Measurements from ENCODE around the gene ZNF12. TPM values are rescaled to one million over a fixed set of nuclear protein-coding genes. Genes with fewer than 3 reads are reported as not detected.
"Not testable (repeated sequence)": the region's sequence is repeated elsewhere in the genome, so short reads cannot be mapped to it uniquely, and the experiment has no call there.

ZNF12 gene
- total and polyA plus RNA-seq, 10 donors, result 9.7 to 43.2 (median 29.8) TPM

GRCh38 chr7:6691609-6692106 is 15.1 kb downstream of the ZNF12 start:
- Histone ChIP-seq H3K9me3 (peaks cover 63 to 100% (median 100%) of the 10 kb centered on the region in 8 donors), H3K4me1 (no peaks in the 10 kb centered on the region), H3K27me3 (replicated peaks in 1 of 7) (no peaks in the 10 kb centered on the region), H3K36me3 (peaks cover 73 to 100% (median 100%) of the 10 kb centered on the region in 6 donors), H3K4me3 (peak overlapping the region in 1 of 8 donors; percentile 33), H3K27ac (no peak overlapping the region)
- DNase-seq, result no peak
- 97 to 99% (median 98%) methylated on average over 5 of the region's 5 CpGs for WGBS, 5 donors
- intact Hi-C loops (cut with DNase I; ENCODE audit: low total_unique reads), result no loop called here
- TF ChIP-seq POLR2A (IDR thresholded peaks at IDR 0.05) (no peak), CTCF (IDR thresholded peaks at IDR 0.05 in 8 of 11, conservative IDR thresholded peaks at IDR 0.05 in 3 of 11) (no peak), POLR2AphosphoS5 (IDR thresholded peaks at IDR 0.05) (no peak)

GRCh38 chr7:6691103-6691502 is 15.6 kb downstream of the ZNF12 start:
- Histone ChIP-seq H3K27ac (no peak overlapping the region), H3K4me3 (peak overlapping the region in 1 of 8 donors; percentile 33), H3K4me1 (no peaks in the 10 kb centered on the region), H3K9me3 (peaks cover 67 to 100% (median 100%) of the 10 kb centered on the region in 8 donors), H3K27me3 (replicated peaks in 1 of 7) (no peaks in the 10 kb centered on the region), H3K36me3 (peaks cover 68 to 100% (median 99%) of the 10 kb centered on the region in 6 donors)
- intact Hi-C loops (cut with DNase I; ENCODE audit: low total_unique reads), result no loop called here
- DNase-seq, result no peak
- WGBS, 5 donors, result 95 to 98% (median 96%) methylated on average over 4 of the region's 4 CpGs
- TF ChIP-seq POLR2AphosphoS5 (IDR thresholded peaks at IDR 0.05) (no peak), CTCF (IDR thresholded peaks at IDR 0.05 in 8 of 11, conservative IDR thresholded peaks at IDR 0.05 in 3 of 11) (no peak), POLR2A (IDR thresholded peaks at IDR 0.05) (no peak)

- 98 to 100% (median 100%) methylated on average over 1 of the region's 1 CpG for WGBS, 5 donors
- H3K36me3 ChIP-seq, result peaks cover 0 to 9% (median 0%) of the 10 kb centered on the region in 6 donors
- H3K27me3 ChIP-seq (replicated peaks in 1 of 7), result no peaks in the 10 kb centered on the region
- intact Hi-C loops (cut with DNase I; ENCODE audit: low total_unique reads), result no loop called here
- H3K9me3 ChIP-seq, result peaks cover 59 to 100% (median 100%) of the 10 kb centered on the region in 8 donors
- TF ChIP-seq POLR2AphosphoS5 (IDR thresholded peaks at IDR 0.05), result no peak
- no peak for TF ChIP-seq CTCF (IDR thresholded peaks at IDR 0.05 in 8 of 11, conservative IDR thresholded peaks at IDR 0.05 in 3 of 11)
- TF ChIP-seq POLR2A (IDR thresholded peaks at IDR 0.05), result no peak
- H3K4me1 ChIP-seq, result no peaks in the 10 kb centered on the region
- no peak for DNase-seq
- no peak overlapping the region for H3K4me3 ChIP-seq
- no peak overlapping the region for H3K27ac ChIP-seq
Measured at GRCh38 chr7:6680146-6680545, 26.6 kb downstream of the ZNF12 start.

- H3K9me3 ChIP-seq, result peaks cover 39 to 100% (median 93%) of the 10 kb centered on the region in 8 donors
- TF ChIP-seq POLR2AphosphoS5 (IDR thresholded peaks at IDR 0.05) (no peak), CTCF (IDR thresholded peaks at IDR 0.05 in 8 of 11, conservative IDR thresholded peaks at IDR 0.05 in 3 of 11) (no peak), POLR2A (IDR thresholded peaks at IDR 0.05) (no peak)
- H3K27me3 ChIP-seq (replicated peaks in 1 of 7), result no peaks in the 10 kb centered on the region
- H3K4me1 ChIP-seq, result no peaks in the 10 kb centered on the region
- H3K36me3 ChIP-seq, result peaks cover 0 to 15% (median 2%) of the 10 kb centered on the region in 6 donors
- DNase-seq, result no peak
- no peak overlapping the region for H3K27ac ChIP-seq
- intact Hi-C loops (cut with DNase I; ENCODE audit: low total_unique reads), result no loop called here
- no peak overlapping the region for H3K4me3 ChIP-seq
- 79 to 94% (median 90%) methylated on average over 1 of the region's 1 CpG for WGBS, 5 donors
Measured at GRCh38 chr7:6675807-6676405, 30.8 kb downstream of the ZNF12 start.

- intact Hi-C loops (cut with DNase I; ENCODE audit: low total_unique reads); H3K4me1 ChIP-seq; DNase-seq; H3K27ac ChIP-seq; H3K27me3 ChIP-seq (replicated peaks in 1 of 7); H3K4me3 ChIP-seq: not testable (repeated sequence)
- H3K36me3 ChIP-seq, result peaks cover 0 to 15% (median 2%) of the 10 kb centered on the region in 6 donors
- 92 to 98% (median 93%) methylated on average over 5 to 27 of the region's 34 CpGs; no CpG with 5 or more reads in 2 of the 5 donors for WGBS, 5 donors
- H3K9me3 ChIP-seq, result peaks cover 15 to 98% (median 73%) of the 10 kb centered on the region in 8 donors
Measured at GRCh38 chr7:6670851-6671250, 35.9 kb downstream of the ZNF12 start.

Measured in spleen (tissue), 11 donors.